ENCODE data around the gene FAAP100. TPM values are rescaled to one million over a fixed set of nuclear protein-coding genes. Genes with fewer than 3 reads are reported as not detected.

Gene FAAP100
- total and polyA plus RNA-seq, 2 donors (not counting 1 experiment from before 2014, with no cell fraction given): 62.0 to 72.7 TPM

GRCh38 chr17:81518113-81518784, 33.9 kb downstream of the FAAP100 start:
- Histone ChIP-seq H3K4me3 (ENCODE audit: control extremely low read depth in 1 of 5, extremely low read depth in 1 of 5, insufficient read depth in 1 of 5, low read depth in 2 of 5, low read length in 4 of 5) (peak overlapping the region in 4 of 5 experiments; percentile 59 to 94 (median 72)), H3K4me2 (replicated peaks; ENCODE audit: low read depth, low read length, poor library complexity, severe bottlenecking) (peak overlapping the region; percentile 99), H3K27ac (ENCODE audit: low read length in 2 of 2) (peak overlapping the region; percentile 97 to 98), H3K79me2 (ENCODE audit: control insufficient read depth, insufficient read depth, low read length) (peaks cover 54% of the 10 kb centered on the region), H3K27me3 (replicated peaks in 1 of 4; ENCODE audit: control extremely low read depth in 1 of 4, control insufficient read depth in 3 of 4, insufficient read depth in 4 of 4, low read length in 3 of 4) (no peaks in the 10 kb centered on the region), H2AFZ (ENCODE audit: insufficient read depth, low read depth, low read length, poor library complexity, severe bottlenecking) (peak overlapping the region; percentile 87), H4K20me1 (ENCODE audit: control insufficient read depth, insufficient read depth, low read length, poor library complexity, severe bottlenecking) (peaks cover 10% of the 10 kb centered on the region), H3K4me1 (ENCODE audit: control insufficient read depth in 2 of 2, insufficient read depth in 2 of 2, low read length in 2 of 2) (peaks cover 37 to 61% of the 10 kb centered on the region in 2 donors), H3K36me3 (replicated peaks in 1 of 2; ENCODE audit: control extremely low read depth in 1 of 2, control insufficient read depth in 1 of 2, extremely low read depth in 1 of 2, insufficient read depth in 2 of 2, low read length in 1 of 2) (peaks cover 0 to 6% of the 10 kb centered on the region in 2 experiments), H3K9ac (ENCODE audit: low read length) (peak overlapping the region; percentile 87), H3K9me3 (ENCODE audit: control extremely low read depth in 1 of 3, control insufficient read depth in 2 of 3, insufficient read depth in 1 of 3, low read length in 2 of 3) (no peaks in the 10 kb centered on the region)
- CTCF ChIA-PET: interaction anchor here (1.0 to 7.3 kb wide), 15 partner anchors 8 to 265 kb away, joined by 3 to 75 read pairs (median 6); partner anchors contain the start of gene FAAP100
- intact Hi-C loops (cut with micrococcal nuclease): loop anchor here (5.0 to 10.0 kb wide), 4 partner anchors 223 to 1256 kb away; partner anchors contain the start of genes P4HB, RNF213 and SLC38A10
- ATAC-seq (ENCODE audit: low read depth) (no peak), DNase-seq (no peak)
- TF ChIP-seq CTCF (IDR thresholded peaks at IDR 0.05) (no peak), EZH2 (IDR thresholded peaks at IDR 0.05; ENCODE audit: borderline replicate concordance, insufficient read depth, low read depth, low read length, poor library complexity, severe bottlenecking) (no peak)
- Mint-ChIP-seq H3K9me3 (ENCODE audit: insufficient read depth) (no peaks in the 10 kb centered on the region), H3K27me3 (no peaks in the 10 kb centered on the region), H3K4me1 (peaks cover 48% of the 10 kb centered on the region), H3K27ac (peak overlapping the region; percentile 99), H3K4me3 (peak overlapping the region; percentile 98)
- POLR2A ChIA-PET: interaction anchor here (0.5 to 3.0 kb wide), 13 partner anchors 10 to 281 kb away, joined by 3 to 32 read pairs (median 5); partner anchors contain the start of gene FAAP100
- WGBS (ENCODE audit: insufficient coverage): 54% methylated on average over 17 of the region's 24 CpGs

Data from B cell (primary cell).